Adipocyte (in vitro differentiated cells): ENCODE measurements around the gene MCTS1.

Experiments
- DNase-seq: peaks from one replicate; pipeline ENCODE4 v3.0.0-alpha.2; 2015; ENCODE audit warnings: low read depth
- H3K27me3 ChIP-seq: replicated peaks from 2 replicates; pipeline ENCODE4 v1.7.0; 2013; ENCODE audit warnings: mild to moderate bottlenecking, low read length, moderate library complexity; ENCODE audit not compliant: control insufficient read depth, insufficient read depth
- H3K36me3 ChIP-seq: 2 replicates; pipeline ENCODE4 v1.7.0; 2013; ENCODE audit warnings: low read length, mild to moderate bottlenecking, moderate library complexity; ENCODE audit not compliant: control insufficient read depth, insufficient read depth, severe bottlenecking
- H3K4me1 ChIP-seq: 2 replicates; pipeline ENCODE4 v1.7.0; 2013; ENCODE audit warnings: mild to moderate bottlenecking, low read length, moderate library complexity; ENCODE audit not compliant: control insufficient read depth, insufficient read depth
- H3K4me3 ChIP-seq: 2 replicates; pipeline ENCODE4 v1.7.0; 2013; ENCODE audit warnings: mild to moderate bottlenecking, low read length, moderate library complexity
- H3K9ac ChIP-seq: 2 replicates; pipeline ENCODE4 v1.7.0; 2013; ENCODE audit warnings: mild to moderate bottlenecking, low read length, moderate library complexity
- H3K9me3 ChIP-seq: 2 replicates; pipeline ENCODE4 v1.7.0; 2013; ENCODE audit warnings: mild to moderate bottlenecking, low read length, moderate library complexity; ENCODE audit not compliant: control insufficient read depth

MCTS1 gene

GRCh38 chrX:120603707-120604360 lies at the start of gene MCTS1:
MCTS1 (plus strand) TSS chrX:120604101; CDS start chrX:120604237, 136 bp downstream.
- no peaks in the 10 kb centered on the region for H3K27me3 ChIP-seq
- peaks cover 10% of the 10 kb centered on the region for H3K4me1 ChIP-seq
- peak; percentile 89 for DNase-seq
- peak within 1 kb of the TSS; percentile 90 for H3K9ac ChIP-seq
- H3K36me3 ChIP-seq, result peaks cover 10% of the 10 kb centered on the region
- no peaks in the 10 kb centered on the region for H3K9me3 ChIP-seq
- H3K4me3 ChIP-seq, result peak within 1 kb of the TSS; percentile 85

GRCh38 chrX:120556251-120556650 lies 47.6 kb upstream of the MCTS1 start:
- Histone ChIP-seq H3K4me1 (no peaks in the 10 kb centered on the region), H3K36me3 (peaks cover 26% of the 10 kb centered on the region), H3K9me3 (no peaks in the 10 kb centered on the region), H3K27me3 (no peaks in the 10 kb centered on the region), H3K9ac (no peak overlapping the region), H3K4me3 (no peak overlapping the region)
- no peak for DNase-seq

GRCh38 chrX:120559804-120560203 lies 44.1 kb upstream of the MCTS1 start:
- Histone ChIP-seq H3K36me3 (peaks cover 10% of the 10 kb centered on the region), H3K27me3 (no peaks in the 10 kb centered on the region), H3K4me3 (peak overlapping the region; percentile 92), H3K9ac (peak overlapping the region; percentile 96), H3K4me1 (peaks cover 8% of the 10 kb centered on the region), H3K9me3 (no peaks in the 10 kb centered on the region)
- DNase-seq, result no peak

GRCh38 chrX:120560405-120560841 lies 43.5 kb upstream of the MCTS1 start:
- Histone ChIP-seq H3K36me3 (peaks cover 6% of the 10 kb centered on the region), H3K4me1 (peaks cover 8% of the 10 kb centered on the region), H3K9me3 (no peaks in the 10 kb centered on the region), H3K27me3 (no peaks in the 10 kb centered on the region), H3K4me3 (peak overlapping the region; percentile 92), H3K9ac (peak overlapping the region; percentile 96)
- DNase-seq, result peak; percentile 58

- H3K9me3 ChIP-seq, result no peaks in the 10 kb centered on the region
- H3K9ac ChIP-seq, result peak within 1 kb of the TSS; percentile 96
- peaks cover 8% of the 10 kb centered on the region for H3K4me1 ChIP-seq
- H3K36me3 ChIP-seq, result peaks cover 6% of the 10 kb centered on the region
- H3K27me3 ChIP-seq, result no peaks in the 10 kb centered on the region
- peak within 1 kb of the TSS; percentile 92 for H3K4me3 ChIP-seq
- peak; percentile 95 for DNase-seq
Measured at GRCh38 chrX:120560842-120561633, 42.9 kb upstream of the MCTS1 start, which contains the start of gene CUL4B. CUL4B (minus strand) TSS chrX:120560962; CDS start chrX:120560638, 324 bp downstream.

GRCh38 chrX:120561634-120562568 lies 42.0 kb upstream of the MCTS1 start:
- no peak for DNase-seq
- Histone ChIP-seq H3K27me3 (no peaks in the 10 kb centered on the region), H3K36me3 (peaks cover 6% of the 10 kb centered on the region), H3K9ac (peak overlapping the region; percentile 88), H3K4me3 (peak overlapping the region; percentile 88), H3K9me3 (no peaks in the 10 kb centered on the region), H3K4me1 (peaks cover 8% of the 10 kb centered on the region)

GRCh38 chrX:120562569-120562926 lies 41.4 kb upstream of the MCTS1 start:
- peak overlapping the region; percentile 88 for H3K9ac ChIP-seq
- H3K36me3 ChIP-seq, result peaks cover 2% of the 10 kb centered on the region
- H3K27me3 ChIP-seq, result no peaks in the 10 kb centered on the region
- no peaks in the 10 kb centered on the region for H3K9me3 ChIP-seq
- DNase-seq, result no peak
- peaks cover 8% of the 10 kb centered on the region for H3K4me1 ChIP-seq
- peak overlapping the region; percentile 88 for H3K4me3 ChIP-seq

GRCh38 chrX:120564925-120565324 lies 39.0 kb upstream of the MCTS1 start:
- Histone ChIP-seq H3K9me3 (no peaks in the 10 kb centered on the region), H3K27me3 (no peaks in the 10 kb centered on the region), H3K4me1 (peaks cover 8% of the 10 kb centered on the region)

GRCh38 chrX:120566817-120567216 lies 37.1 kb upstream of the MCTS1 start:
- no peak for DNase-seq
- H3K4me1 ChIP-seq, result peaks cover 8% of the 10 kb centered on the region
- H3K4me3 ChIP-seq, result no peak overlapping the region
- H3K36me3 ChIP-seq, result no peaks in the 10 kb centered on the region
- H3K9me3 ChIP-seq, result no peaks in the 10 kb centered on the region
- no peaks in the 10 kb centered on the region for H3K27me3 ChIP-seq
- no peak overlapping the region for H3K9ac ChIP-seq

More at GRCh38 chrX:120564925-120565324, 39.0 kb upstream of the MCTS1 start:
- Histone ChIP-seq H3K36me3 (no peaks in the 10 kb centered on the region), H3K9ac (no peak overlapping the region), H3K4me3 (no peak overlapping the region)
- no peak for DNase-seq

GRCh38 chrX:120568035-120568434 lies 35.9 kb upstream of the MCTS1 start:
- Histone ChIP-seq H3K36me3 (no peaks in the 10 kb centered on the region), H3K9ac (no peak overlapping the region), H3K4me1 (no peaks in the 10 kb centered on the region), H3K27me3 (no peaks in the 10 kb centered on the region), H3K9me3 (no peaks in the 10 kb centered on the region), H3K4me3 (no peak overlapping the region)
- no peak for DNase-seq

- H3K9ac ChIP-seq, result no peak overlapping the region
Measured at GRCh38 chrX:120568609-120569008, 35.3 kb upstream of the MCTS1 start.

More at GRCh38 chrX:120568609-120569008, 35.3 kb upstream of the MCTS1 start:
- H3K4me1 ChIP-seq, result no peaks in the 10 kb centered on the region
- H3K4me3 ChIP-seq, result no peak overlapping the region
- DNase-seq, result no peak
- no peaks in the 10 kb centered on the region for H3K27me3 ChIP-seq
- no peaks in the 10 kb centered on the region for H3K36me3 ChIP-seq
- H3K9me3 ChIP-seq, result no peaks in the 10 kb centered on the region
